Measurements from ENCODE around the gene COL5A3.

- TF ChIP-seq CTCF (IDR thresholded peaks at IDR 0.05) (no peak), EP300 (IDR thresholded peaks at IDR 0.05) (no peak), POLR2A (IDR thresholded peaks at IDR 0.05) (no peak), POLR2AphosphoS5 (IDR thresholded peaks at IDR 0.05) (no peak)
These were observed 96.3 kb downstream of the COL5A3 start for GRCh38 chr19:9914001-9914314.

Data from sigmoid colon (tissue), 4 donors.